H1 (cell line): Measurements from ENCODE around the gene SOSTDC1. TPM values are rescaled to one million over a fixed set of nuclear protein-coding genes. Genes with fewer than 3 reads are reported as not detected.

Source experiments
- CTCF ChIA-PET: fragments of 300-600 bp; sonication (Branson Sonifier 250); formaldehyde crosslinking; loops from one replicate; lab custom pipeline; 2021; ENCODE audit not compliant: partially characterized antibody; lab: Charles Lee
- POLR2A ChIA-PET: fragments of 300-600 bp; sonication (Branson Sonifier 250); formaldehyde crosslinking; loops from one replicate; lab custom pipeline; 2021; ENCODE audit warnings: inconsistent platforms; ENCODE audit not compliant: partially characterized antibody; lab: Charles Lee
- DNase-seq, 2 experiments: peaks; one replicate each; pipeline versions ENCODE4 v3.0.0 to v3.0.0-alpha.2; 2010 to 2022; ENCODE audit warnings: low spot score in 2 of 2, low read depth in 1 of 2, mixed read lengths in 1 of 2
- FAIRE-seq: peaks from 2 replicates; lab custom pipeline; 2011; peaks lifted over from hg19 to GRCh38; lab: Jason Lieb, UNC
- H2AFZ ChIP-seq: 2 replicates; pipeline ENCODE4 v1.8.1; 2012; ENCODE audit warnings: low read length, inconsistent platforms
- H2AK5ac ChIP-seq: 2 replicates; pipeline ENCODE4 v1.6.1; 2013; ENCODE audit warnings: low read depth, low read length
- H2BK120ac ChIP-seq: replicated peaks from 2 replicates; pipeline ENCODE3; 2013; ENCODE audit warnings: low read depth, low read length, inconsistent platforms
- H2BK12ac ChIP-seq: 2 replicates; pipeline ENCODE4 v1.6.1; 2013; ENCODE audit warnings: low read depth, low read length
- H2BK15ac ChIP-seq: 2 replicates; pipeline ENCODE4 v1.6.1; 2013; ENCODE audit warnings: low read length
- H2BK20ac ChIP-seq: 2 replicates; pipeline ENCODE4 v1.6.1; 2013; ENCODE audit warnings: low read length
- H2BK5ac ChIP-seq: 2 replicates; pipeline ENCODE4 v1.6.1; 2013; ENCODE audit warnings: low read depth, low read length
- H3K14ac ChIP-seq: 2 replicates; pipeline ENCODE4 v1.6.1; 2013; ENCODE audit warnings: inconsistent platforms; ENCODE audit not compliant: insufficient read length
- H3K18ac ChIP-seq: 2 replicates; pipeline ENCODE4 v1.6.1; 2013; ENCODE audit warnings: low read length; ENCODE audit errors: extremely low read depth
- H3K23ac ChIP-seq: 2 replicates; pipeline ENCODE4 v1.6.1; 2013; ENCODE audit warnings: inconsistent platforms; ENCODE audit not compliant: insufficient read length
- H3K23me2 ChIP-seq: 2 replicates; pipeline ENCODE4 v1.6.1; 2013; ENCODE audit warnings: low read depth, low read length
- H3K27ac ChIP-seq: 2 replicates; pipeline ENCODE4 v1.6.1; 2011; ENCODE audit warnings: low read depth, low read length, inconsistent platforms
- H3K27me3 ChIP-seq, 4 experiments: replicated peaks in 1 of 4; 1 replicate in 1 of 4; 2 replicates in 3 of 4; pipeline versions ENCODE4 v1.6.1 to v1.8.1; 2011 to 2013; ENCODE audit warnings: low read length in 3 of 4, mild to moderate bottlenecking in 3 of 4, inconsistent platforms in 2 of 4, mixed read lengths in 2 of 4, moderate library complexity in 1 of 4; ENCODE audit not compliant: control insufficient read depth in 3 of 4, insufficient read depth in 3 of 4; ENCODE audit errors: extremely low read depth in 1 of 4
- H3K36me3 ChIP-seq, 4 experiments: 2 replicates each; pipeline versions ENCODE4 v1.6.1 to v1.8.1; 2011 to 2013; ENCODE audit warnings: mild to moderate bottlenecking in 4 of 4, low read length in 3 of 4, moderate library complexity in 2 of 4, control low read depth in 1 of 4, inconsistent platforms in 1 of 4; ENCODE audit not compliant: insufficient read depth in 4 of 4, control insufficient read depth in 2 of 4
- H3K4ac ChIP-seq: replicated peaks from 2 replicates; pipeline ENCODE3; 2013; ENCODE audit warnings: low read length, low read depth, mixed read lengths, inconsistent platforms; ENCODE audit not compliant: insufficient read length
- H3K4me1 ChIP-seq, 4 experiments: replicated peaks in 1 of 4; 1 replicate in 1 of 4; 2 replicates in 3 of 4; pipeline versions ENCODE4 v1.6.1 to v1.8.1; 2011 to 2013; ENCODE audit warnings: low read length in 3 of 4, inconsistent platforms in 2 of 4, mixed read lengths in 1 of 4; ENCODE audit not compliant: insufficient read depth in 4 of 4, control insufficient read depth in 3 of 4
- H3K4me2 ChIP-seq, 2 experiments: 2 replicates each; pipeline versions ENCODE4 v1.6.1 to v1.8.1; 2011 to 2013; ENCODE audit warnings: low read depth in 2 of 2, low read length in 2 of 2, control low read depth in 1 of 2, inconsistent platforms in 1 of 2, mild to moderate bottlenecking in 1 of 2; ENCODE audit not compliant: insufficient read depth in 1 of 2
- H3K4me3 ChIP-seq, 4 experiments: fragments of 200-600, 300-600 bp in 1 of 4; sonication (generic), shearing (Covaris generic), sonication (Bioruptor Twin) in 1 of 4; 2 replicates each; pipeline versions ENCODE4 v1.5.1 to v1.8.1; 2011 to 2016; ENCODE audit warnings: low read length in 4 of 4, low read depth in 3 of 4, control low read depth in 2 of 4, inconsistent platforms in 2 of 4, mild to moderate bottlenecking in 2 of 4, mixed read lengths in 1 of 4, moderate library complexity in 1 of 4; ENCODE audit not compliant: insufficient read depth in 2 of 4; ENCODE audit errors: extremely low read depth in 1 of 4
- H3K56ac ChIP-seq: replicated peaks from 2 replicates; pipeline ENCODE3; 2013; ENCODE audit warnings: low read depth, mild to moderate bottlenecking, mixed read lengths, low read length, inconsistent platforms; ENCODE audit not compliant: insufficient read length
- H3K79me1 ChIP-seq: 2 replicates; pipeline ENCODE4 v1.6.1; 2013; ENCODE audit warnings: low read depth, low read length, control low read depth
- H3K79me2 ChIP-seq, 2 experiments: 2 replicates each; pipeline versions ENCODE4 v1.6.1 to v1.8.1; 2012 to 2013; ENCODE audit warnings: low read length in 2 of 2, mild to moderate bottlenecking in 2 of 2, inconsistent platforms in 1 of 2; ENCODE audit not compliant: insufficient read depth in 2 of 2, control insufficient read depth in 1 of 2
- H3K9ac ChIP-seq, 4 experiments: replicated peaks in 1 of 4; 1 replicate in 1 of 4; 2 replicates in 3 of 4; pipeline versions ENCODE4 v1.6.1 to v1.8.1; 2011 to 2013; ENCODE audit warnings: low read depth in 3 of 4, low read length in 3 of 4, control low read depth in 2 of 4, mild to moderate bottlenecking in 2 of 4, moderate library complexity in 2 of 4, inconsistent platforms in 1 of 4; ENCODE audit errors: extremely low read depth in 1 of 4
- H3K9me3 ChIP-seq, 2 experiments: 2 replicates each; pipeline versions ENCODE4 v1.6.1 to v1.8.1; 2012 to 2013; ENCODE audit warnings: mild to moderate bottlenecking in 2 of 2, moderate library complexity in 2 of 2, control low read depth in 1 of 2, inconsistent platforms in 1 of 2, low read depth in 1 of 2, low read length in 1 of 2, mixed read lengths in 1 of 2; ENCODE audit not compliant: insufficient read depth in 2 of 2
- H4K20me1 ChIP-seq, 2 experiments: replicated peaks in 1 of 2; 2 replicates each; pipeline versions ENCODE3 to v1.8.1; 2011 to 2013; ENCODE audit warnings: inconsistent platforms in 2 of 2, low read length in 2 of 2, mild to moderate bottlenecking in 1 of 2; ENCODE audit not compliant: insufficient read depth in 2 of 2, control insufficient read depth in 1 of 2
- H4K5ac ChIP-seq: 2 replicates; pipeline ENCODE4 v1.6.1; 2013; ENCODE audit warnings: low read length, low read depth, mixed read lengths, inconsistent platforms; ENCODE audit not compliant: insufficient read length
- H4K8ac ChIP-seq: 2 replicates; pipeline ENCODE4 v1.8.0; 2013; ENCODE audit warnings: mild to moderate bottlenecking, moderate library complexity, low read length, inconsistent platforms; ENCODE audit not compliant: insufficient read depth; ENCODE audit errors: extremely low read depth
- H4K91ac ChIP-seq: replicated peaks from 2 replicates; pipeline ENCODE3; 2013; ENCODE audit warnings: low read length, mixed read lengths, inconsistent platforms; ENCODE audit not compliant: insufficient read length
- GTF2F1 ChIP-seq: IDR thresholded peaks from 2 replicates; pipeline ENCODE4 v1.6.1; 2012; ENCODE audit warnings: low read depth, low read length, improper control_type of control experiment, borderline replicate concordance
- SAP30 ChIP-seq: fragments of 300-600 bp; sonication (generic); IDR thresholded peaks from 2 replicates; pipeline ENCODE4 v1.7.1; 2012; ENCODE audit warnings: low read length, moderate library complexity, mild to moderate bottlenecking, inconsistent platforms; ENCODE audit not compliant: insufficient read depth, insufficient replicate concordance
- WGBS, 2 experiments: shearing (Covaris generic) in 1 of 2; methylation state at CpG; one replicate each; pipeline versions ENCODE4 v1.1.6 to v1.1.7; 2013 to 2015; ENCODE audit warnings: low lambda C conversion rate in 2 of 2, mixed read lengths in 2 of 2, inconsistent platforms in 1 of 2, low coverage in 1 of 2, missing lambda C conversion rate in 1 of 2; ENCODE audit not compliant: insufficient replicate concordance in 2 of 2, insufficient coverage in 1 of 2, insufficient read length in 1 of 2; ENCODE audit errors: extremely low coverage in 1 of 2, missing lambda C conversion rate in 1 of 2; 5-methylcytosine and 5-hydroxymethylcytosine counted together
- polyA plus RNA-seq, 7 experiments: library from polyadenylated mRNA; depleted of rRNA in 3 of 7; stranded (reverse) in 5 of 7; unstranded in 2 of 7; fragments of >200 nt in 5 of 7; fragments of 200-250 nt in 2 of 7; gene quantifications; 1 replicate in 5 of 7; 2 replicates in 1 of 7; 4 replicates in 1 of 7; pipeline versions ENCODE4 v1.2.1 to v1.2.3, GENCODE V29; 2011 to 2013; ENCODE audit warnings: missing spikeins in 2 of 7, mixed read lengths in 2 of 7
- total RNA-seq: library from RNA; stranded (reverse); fragmentation: NEBNext Ultra II Directional; extraction: Animal tissue kit (Norgen Biotek cat#: 25700); gene quantifications from 2 replicates; pipeline ENCODE4 v1.2.1, GENCODE V29; 2021

Gene SOSTDC1
- total and polyA plus RNA-seq, 2 of the 8 experiments (the other 6 are each of a cell fraction or from before 2014, with no cell fraction given) = 0.35 to 0.79 TPM

GRCh38 chr7:16419859-16420258 lies 45.7 kb downstream of the SOSTDC1 start:
- peak overlapping the region; percentile 97 for H2AFZ ChIP-seq
- H4K8ac ChIP-seq = no peak overlapping the region
- no peak overlapping the region for H4K5ac ChIP-seq
- no peaks in the 10 kb centered on the region for H3K9me3 ChIP-seq
- WGBS, 2 experiments = 87% methylated on average over 10 of the region's 10 CpGs; no CpG with 5 or more reads in 1 of the 2 experiments
- H3K79me1 ChIP-seq = no peaks in the 10 kb centered on the region
- no peak overlapping the region for H2BK20ac ChIP-seq
- no peak overlapping the region for H3K9ac ChIP-seq
- H3K4me1 ChIP-seq = peaks cover 0 to 5% (median 2%) of the 10 kb centered on the region in 4 experiments; a peak in 1 of 7 replicates
- no peak overlapping the region for H4K91ac ChIP-seq
- H4K20me1 ChIP-seq = no peaks in the 10 kb centered on the region
- H3K36me3 ChIP-seq = no peaks in the 10 kb centered on the region
- H3K4me3 ChIP-seq = peak overlapping the region; percentile 55 to 81 (median 72); a peak in 5 of 8 replicates
- H2BK12ac ChIP-seq = no peak overlapping the region
- no peak overlapping the region for H2AK5ac ChIP-seq
- ChIA-PET POLR2A (interaction anchor here (0.9 to 1.9 kb wide), 3 partner anchors 13 to 145 kb away, joined by 3 to 5 read pairs (median 5); no protein-coding TSS in a partner anchor), CTCF (interaction anchor here (0.5 to 6.6 kb wide), 6 partner anchors 14 to 717 kb away, joined by 3 to 40 read pairs (median 4); no protein-coding TSS in a partner anchor)
- H3K27ac ChIP-seq = no peak overlapping the region
- no peaks in the 10 kb centered on the region for H3K79me2 ChIP-seq
- no peak overlapping the region for H3K4ac ChIP-seq
- H3K27me3 ChIP-seq = peaks cover 0 to 10% (median 4%) of the 10 kb centered on the region in 4 experiments; a peak in 3 of 7 replicates
- H2BK120ac ChIP-seq = no peak overlapping the region
- peak overlapping the region; percentile 76 to 88 for H3K4me2 ChIP-seq
- TF ChIP-seq SAP30 (no peak), GTF2F1 (no peak)
- DNase-seq (no peak), FAIRE-seq (no peak)
- no peak overlapping the region for H3K56ac ChIP-seq
- peaks cover 15% of the 10 kb centered on the region for H3K23me2 ChIP-seq
- H2BK5ac ChIP-seq = no peak overlapping the region
- H2BK15ac ChIP-seq = no peak overlapping the region
- H3K23ac ChIP-seq = no peak overlapping the region
- H3K18ac ChIP-seq = no peak overlapping the region
- H3K14ac ChIP-seq = no peak overlapping the region
